BE2C (cell line): ENCODE results near the gene P4HA2.
A peak's percentile ranks its signal among the peaks of the same experiment; 100 is the strongest.

ENCODE experiments used
- DNase-seq: peaks from one replicate; pipeline ENCODE4 v3.0.0-alpha.2; 2020
- H3K27me3 ChIP-seq: fragments of 250-450 bp; sonication (Bioruptor Pico); 2 replicates; pipeline ENCODE4 v1.5.1; 2020; ENCODE audit warnings: mild to moderate bottlenecking
- H3K36me3 ChIP-seq: fragments of 250-450 bp; sonication (Bioruptor Pico); 2 replicates; pipeline ENCODE4 v1.5.1; 2020; ENCODE audit warnings: mild to moderate bottlenecking
- H3K4me1 ChIP-seq: fragments of 250-450 bp; sonication (Bioruptor Pico); 2 replicates; pipeline ENCODE4 v1.5.1; 2020
- H3K4me3 ChIP-seq: 2 replicates; pipeline ENCODE4 v1.5.1; 2011; ENCODE audit warnings: low read depth, low read length
- H3K9me3 ChIP-seq: fragments of 250-450 bp; sonication (Bioruptor Pico); 2 replicates; pipeline ENCODE4 v1.5.1; 2020
- TF ChIP-seq, protein P1 (sequence below): IDR thresholded peaks from 2 replicates; pipeline ENCODE4 v1.5.1; 2012; ENCODE audit warnings: mild to moderate bottlenecking, low read depth, low read length

P4HA2 gene

DNA sequence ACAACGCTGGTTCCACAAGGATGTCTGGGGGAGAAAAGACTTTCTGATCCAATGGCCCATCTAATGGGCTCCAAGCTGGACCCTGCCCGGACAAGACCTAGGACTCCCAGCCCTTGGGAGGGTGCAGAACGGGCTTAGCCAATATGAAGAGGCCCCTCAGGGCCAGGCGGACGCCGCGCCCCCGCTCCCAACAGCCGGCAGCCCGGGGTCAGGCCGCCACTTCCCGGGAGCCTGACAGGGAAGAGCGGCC lies 493 bp downstream of the P4HA2 start:
- no peaks in the 10 kb centered on the region for H3K36me3 ChIP-seq
- H3K4me3 ChIP-seq: peak overlapping the region; percentile 59
- TF ChIP-seq, protein P1, sequence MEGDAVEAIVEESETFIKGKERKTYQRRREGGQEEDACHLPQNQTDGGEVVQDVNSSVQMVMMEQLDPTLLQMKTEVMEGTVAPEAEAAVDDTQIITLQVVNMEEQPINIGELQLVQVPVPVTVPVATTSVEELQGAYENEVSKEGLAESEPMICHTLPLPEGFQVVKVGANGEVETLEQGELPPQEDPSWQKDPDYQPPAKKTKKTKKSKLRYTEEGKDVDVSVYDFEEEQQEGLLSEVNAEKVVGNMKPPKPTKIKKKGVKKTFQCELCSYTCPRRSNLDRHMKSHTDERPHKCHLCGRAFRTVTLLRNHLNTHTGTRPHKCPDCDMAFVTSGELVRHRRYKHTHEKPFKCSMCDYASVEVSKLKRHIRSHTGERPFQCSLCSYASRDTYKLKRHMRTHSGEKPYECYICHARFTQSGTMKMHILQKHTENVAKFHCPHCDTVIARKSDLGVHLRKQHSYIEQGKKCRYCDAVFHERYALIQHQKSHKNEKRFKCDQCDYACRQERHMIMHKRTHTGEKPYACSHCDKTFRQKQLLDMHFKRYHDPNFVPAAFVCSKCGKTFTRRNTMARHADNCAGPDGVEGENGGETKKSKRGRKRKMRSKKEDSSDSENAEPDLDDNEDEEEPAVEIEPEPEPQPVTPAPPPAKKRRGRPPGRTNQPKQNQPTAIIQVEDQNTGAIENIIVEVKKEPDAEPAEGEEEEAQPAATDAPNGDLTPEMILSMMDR: no peak
- H3K4me1 ChIP-seq: peaks cover 11% of the 10 kb centered on the region
- DNase-seq: no peak
- H3K9me3 ChIP-seq: no peaks in the 10 kb centered on the region
- no peaks in the 10 kb centered on the region for H3K27me3 ChIP-seq

DNA sequence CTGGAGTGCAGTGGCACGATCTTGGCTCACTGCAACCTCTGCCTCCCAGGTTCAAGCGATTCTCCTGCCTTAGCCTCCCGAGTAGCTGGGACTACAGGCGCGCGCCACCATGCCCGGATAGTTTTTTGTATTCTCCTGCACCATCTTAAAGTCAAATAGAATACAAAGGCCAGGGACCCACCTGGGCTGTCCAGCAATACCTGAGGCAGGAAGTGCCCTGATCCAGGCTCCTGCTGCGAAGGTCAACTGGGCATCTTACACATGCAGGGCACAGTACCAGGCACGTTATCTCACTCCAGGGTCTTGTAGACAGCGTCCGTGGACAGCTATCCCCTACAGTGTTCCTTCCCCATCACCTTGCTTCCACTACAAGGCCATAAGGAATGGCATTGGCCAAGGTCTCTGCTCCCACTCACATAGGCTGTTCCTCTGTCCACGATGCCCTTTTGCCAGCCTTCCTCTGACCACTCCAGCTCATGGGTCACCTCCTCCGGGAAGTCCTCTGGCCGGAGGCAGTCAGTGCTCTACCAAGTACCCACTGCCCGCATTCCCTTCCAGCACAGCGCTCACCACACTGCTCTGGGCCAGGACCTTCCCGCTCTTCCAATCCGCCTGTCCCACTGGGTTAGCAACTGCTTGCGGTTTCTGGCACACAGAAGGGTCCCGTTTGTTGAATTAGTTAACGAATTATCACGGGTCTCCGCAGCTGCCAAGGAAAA lies 978 bp downstream of the P4HA2 start:
- Histone ChIP-seq H3K4me1 (peaks cover 11% of the 10 kb centered on the region), H3K4me3 (peak overlapping the region; percentile 59), H3K9me3 (no peaks in the 10 kb centered on the region), H3K36me3 (no peaks in the 10 kb centered on the region), H3K27me3 (no peaks in the 10 kb centered on the region)
- TF ChIP-seq, protein P1: no peak
- DNase-seq: no peak

DNA sequence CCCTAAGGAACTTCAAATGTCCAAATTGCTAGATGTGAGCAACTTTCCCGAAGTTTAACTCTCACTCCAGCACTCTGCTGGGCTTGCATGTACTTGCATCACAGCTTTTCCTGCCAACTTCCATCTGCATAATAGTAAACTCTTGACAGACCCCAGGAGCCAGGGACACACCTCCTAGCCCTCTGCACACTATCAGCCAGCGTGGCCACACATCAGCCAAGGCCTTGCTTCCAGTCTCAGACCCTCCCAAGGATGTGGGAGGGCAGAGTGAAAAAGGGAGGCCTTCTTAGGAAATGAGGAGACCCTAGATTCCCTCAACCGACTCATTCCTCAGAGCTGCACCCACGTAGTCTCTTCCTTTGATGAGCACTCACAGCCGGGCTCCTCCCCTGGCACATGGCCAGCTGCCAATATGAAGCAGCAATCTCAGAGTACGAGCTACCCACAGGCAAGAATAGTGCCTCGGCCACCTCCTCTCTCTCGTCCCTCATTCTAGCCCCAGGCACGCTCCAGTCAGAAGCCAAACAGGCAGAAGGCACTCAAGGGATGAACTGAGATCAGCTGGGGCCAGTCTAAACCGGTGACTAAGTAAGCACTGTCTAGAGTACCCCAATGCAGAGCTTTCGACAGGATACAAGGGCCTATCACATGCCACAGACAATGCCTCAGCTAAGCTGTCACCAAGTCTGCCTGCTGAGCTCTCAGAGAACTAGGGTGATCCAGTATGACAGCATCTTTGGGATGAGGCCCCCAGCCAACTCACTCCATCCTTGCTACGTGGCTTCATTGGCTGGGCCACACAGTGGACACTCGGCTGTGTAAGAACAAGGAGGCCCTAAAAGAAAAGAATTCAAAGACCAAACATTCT lies 2.3 kb downstream of the P4HA2 start:
- TF ChIP-seq, protein P1: no peak
- H3K9me3 ChIP-seq: no peaks in the 10 kb centered on the region
- no peaks in the 10 kb centered on the region for H3K27me3 ChIP-seq
- H3K4me1 ChIP-seq: peaks cover 11% of the 10 kb centered on the region
- H3K36me3 ChIP-seq: no peaks in the 10 kb centered on the region
- peak; percentile 74 for DNase-seq
- no peak overlapping the region for H3K4me3 ChIP-seq

DNA sequence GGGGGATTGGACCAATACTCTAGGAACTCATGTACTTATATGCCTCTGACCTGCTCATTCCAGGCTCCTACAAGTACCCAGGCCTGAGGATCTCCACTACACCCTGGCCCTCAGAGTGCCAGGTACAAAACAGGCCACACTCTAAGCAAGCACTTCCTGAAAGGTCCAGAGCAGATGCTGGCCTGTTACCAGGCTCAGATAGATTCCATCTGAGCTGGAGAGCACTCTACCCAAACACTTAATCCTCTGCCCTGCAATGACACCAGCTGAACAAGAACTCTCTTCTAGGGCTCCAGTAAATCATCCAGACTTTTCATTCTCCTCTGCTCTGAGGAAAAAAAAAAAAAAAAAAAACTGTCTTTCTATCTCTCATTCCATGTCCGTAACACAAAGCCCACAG lies 2.9 kb downstream of the P4HA2 start:
- TF ChIP-seq, protein P1: no peak
- Histone ChIP-seq H3K9me3 (no peaks in the 10 kb centered on the region), H3K4me3 (no peak overlapping the region), H3K36me3 (no peaks in the 10 kb centered on the region), H3K27me3 (no peaks in the 10 kb centered on the region), H3K4me1 (peaks cover 11% of the 10 kb centered on the region)
- DNase-seq: no peak

DNA sequence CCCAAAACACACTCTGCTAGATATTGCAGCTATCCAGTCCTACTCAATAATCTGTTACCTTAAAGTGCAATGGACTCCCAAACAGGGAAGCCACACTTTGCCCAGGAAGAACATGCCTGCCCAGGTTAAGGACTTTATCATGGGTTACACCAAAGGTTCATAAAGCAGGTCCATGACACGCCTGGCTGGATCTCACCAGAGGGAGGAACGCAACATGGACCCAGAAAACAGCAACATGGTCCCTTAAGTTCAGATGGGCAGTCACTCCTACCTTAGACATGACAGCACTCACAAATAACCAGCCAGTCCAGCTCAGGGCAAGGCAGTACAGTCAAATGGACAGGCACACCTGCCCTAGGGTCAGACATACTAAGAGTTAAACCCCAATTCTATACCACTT lies 3.8 kb downstream of the P4HA2 start:
- DNase-seq: no peak
- peaks cover 11% of the 10 kb centered on the region for H3K4me1 ChIP-seq
- no peak overlapping the region for H3K4me3 ChIP-seq
- H3K9me3 ChIP-seq: no peaks in the 10 kb centered on the region
- H3K36me3 ChIP-seq: no peaks in the 10 kb centered on the region
- TF ChIP-seq, protein P1: no peak
- no peaks in the 10 kb centered on the region for H3K27me3 ChIP-seq

DNA sequence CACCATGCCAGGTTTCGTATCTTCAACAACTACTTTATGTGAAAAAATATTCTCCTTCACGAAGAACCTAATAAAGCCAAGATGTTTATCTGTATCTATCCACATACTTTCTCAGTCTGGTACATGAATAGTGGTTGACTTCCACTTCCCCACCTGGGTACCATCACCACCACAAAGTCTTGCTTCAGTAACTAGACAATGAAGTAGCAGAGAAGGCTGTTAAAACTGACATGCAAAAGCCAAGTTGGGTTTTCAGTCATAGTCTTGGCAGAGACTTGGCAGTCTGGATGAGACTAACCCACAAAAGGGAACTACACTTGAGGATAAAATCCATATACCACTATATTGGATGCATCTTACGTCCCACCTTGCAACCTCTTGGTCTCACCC lies 5.0 kb downstream of the P4HA2 start:
- Histone ChIP-seq H3K4me3 (no peak overlapping the region), H3K9me3 (no peaks in the 10 kb centered on the region), H3K4me1 (peaks cover 11% of the 10 kb centered on the region), H3K27me3 (no peaks in the 10 kb centered on the region), H3K36me3 (no peaks in the 10 kb centered on the region)
- DNase-seq: no peak
- TF ChIP-seq, protein P1: no peak
